T follicular helper cell (primary cell): Measurements from ENCODE around the gene CPEB4.
A peak's percentile ranks its signal among the peaks of the same experiment; 100 is the strongest.

ENCODE experiments used
- DNase-seq: peaks from one replicate; pipeline ENCODE4 v3.0.0-alpha.2; 2020; ENCODE audit warnings: low read depth

The CPEB4 gene

DNA sequence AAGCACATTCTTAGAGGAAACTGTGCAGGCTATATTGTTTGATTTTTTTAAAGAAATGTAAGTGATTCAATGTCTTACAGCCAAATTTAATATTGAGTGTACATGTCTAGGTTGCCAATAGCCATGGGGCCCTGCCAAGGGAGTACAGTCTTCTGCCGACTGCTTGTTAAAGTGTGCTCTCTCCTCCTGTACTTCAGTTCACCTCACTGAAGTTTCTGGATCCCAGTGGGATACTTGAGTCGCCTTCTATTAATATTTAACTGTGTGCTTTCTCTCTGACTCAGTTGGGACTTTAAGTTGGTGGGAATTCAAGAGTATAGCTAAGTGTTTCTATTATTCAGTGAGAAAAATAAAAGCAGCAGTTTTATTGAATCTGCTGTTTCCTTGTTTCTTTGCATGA is 56.4 kb downstream of the CPEB4 start:
- DNase-seq, result no peak

DNA sequence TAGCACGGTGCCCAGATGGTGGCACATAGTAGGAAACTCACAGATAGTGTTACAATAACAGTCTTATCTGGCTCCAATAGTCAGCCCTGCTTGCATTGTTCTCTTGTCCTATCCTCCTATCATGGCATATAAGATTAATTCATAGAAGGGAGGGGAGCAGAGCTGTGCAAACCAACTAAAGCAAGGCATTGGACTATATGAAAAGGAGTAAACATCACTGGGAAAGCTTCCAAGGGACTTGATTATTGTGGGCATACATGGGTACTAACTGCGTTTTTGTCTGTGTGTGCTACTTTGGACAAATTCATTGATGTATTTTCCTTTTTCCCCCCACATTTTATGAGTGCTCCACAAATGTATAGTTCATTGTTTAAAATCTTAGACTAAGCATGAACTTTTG is 57.0 kb downstream of the CPEB4 start:
- no peak for DNase-seq

DNA sequence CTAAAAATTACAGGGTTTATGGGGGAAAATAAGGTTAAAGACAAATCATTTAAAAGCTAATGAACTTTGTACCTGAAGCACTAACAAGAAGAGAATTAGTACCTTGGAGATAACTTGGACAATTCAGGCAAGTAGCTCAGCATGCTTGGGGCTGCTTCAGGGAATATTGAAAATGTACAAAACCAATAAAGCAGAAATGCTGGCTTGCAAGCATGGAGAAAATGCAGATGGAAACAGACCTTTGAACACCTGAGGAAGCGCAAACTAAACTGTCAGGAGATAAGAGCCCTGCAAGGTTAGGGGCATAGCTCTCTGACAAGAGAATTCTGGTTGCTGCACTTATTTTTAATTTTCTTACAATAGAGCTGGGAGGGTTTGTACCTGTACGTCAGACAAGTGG is 58.2 kb downstream of the CPEB4 start:
- no peak for DNase-seq

DNA sequence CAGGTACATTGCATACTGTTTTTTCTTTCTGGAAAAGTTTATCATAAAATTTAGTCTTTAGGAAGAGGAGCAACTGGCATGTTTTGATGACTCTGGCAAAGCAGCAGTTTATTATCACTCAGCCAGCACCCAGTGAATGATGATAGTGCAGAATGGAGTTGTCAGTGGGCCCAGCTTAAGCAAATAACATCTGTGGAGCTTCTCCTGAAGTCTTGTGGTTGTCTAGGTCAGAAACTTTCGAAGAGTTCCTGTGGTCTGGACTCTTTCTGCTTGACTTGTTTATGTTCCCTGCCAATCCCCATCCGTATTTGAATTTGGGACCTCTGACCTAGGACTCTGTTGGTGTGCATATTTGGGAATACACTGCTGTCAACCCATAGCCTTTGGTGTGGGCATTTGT is 62.7 kb downstream of the CPEB4 start:
- DNase-seq, result no peak

DNA sequence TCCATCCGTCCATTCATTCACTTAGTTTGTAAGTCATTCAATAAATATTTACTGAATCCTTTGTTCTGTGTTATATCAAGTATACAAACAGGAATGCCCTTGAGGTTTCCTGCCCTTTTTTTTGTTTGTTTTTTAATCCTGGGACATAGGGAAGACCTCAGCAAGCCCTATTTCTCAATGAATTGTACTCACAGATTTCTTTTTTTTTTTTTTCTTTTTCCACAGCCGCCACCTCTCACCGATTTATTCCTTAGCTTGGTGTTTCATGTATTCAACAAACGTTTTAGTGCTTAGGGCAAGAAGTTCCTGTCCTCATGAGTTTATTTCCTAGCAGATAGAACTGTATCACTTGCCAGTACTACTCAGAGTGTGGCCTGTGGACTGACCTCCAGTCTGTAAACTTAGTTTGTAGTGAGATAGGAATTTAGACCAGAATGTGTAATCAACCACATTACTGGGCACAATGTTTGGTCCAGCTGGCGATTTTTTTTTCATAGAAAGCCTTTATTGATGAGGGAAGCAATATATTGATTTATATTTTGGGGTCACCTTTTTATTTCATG is 65.5 kb downstream of the CPEB4 start:
- DNase-seq, result no peak

DNA sequence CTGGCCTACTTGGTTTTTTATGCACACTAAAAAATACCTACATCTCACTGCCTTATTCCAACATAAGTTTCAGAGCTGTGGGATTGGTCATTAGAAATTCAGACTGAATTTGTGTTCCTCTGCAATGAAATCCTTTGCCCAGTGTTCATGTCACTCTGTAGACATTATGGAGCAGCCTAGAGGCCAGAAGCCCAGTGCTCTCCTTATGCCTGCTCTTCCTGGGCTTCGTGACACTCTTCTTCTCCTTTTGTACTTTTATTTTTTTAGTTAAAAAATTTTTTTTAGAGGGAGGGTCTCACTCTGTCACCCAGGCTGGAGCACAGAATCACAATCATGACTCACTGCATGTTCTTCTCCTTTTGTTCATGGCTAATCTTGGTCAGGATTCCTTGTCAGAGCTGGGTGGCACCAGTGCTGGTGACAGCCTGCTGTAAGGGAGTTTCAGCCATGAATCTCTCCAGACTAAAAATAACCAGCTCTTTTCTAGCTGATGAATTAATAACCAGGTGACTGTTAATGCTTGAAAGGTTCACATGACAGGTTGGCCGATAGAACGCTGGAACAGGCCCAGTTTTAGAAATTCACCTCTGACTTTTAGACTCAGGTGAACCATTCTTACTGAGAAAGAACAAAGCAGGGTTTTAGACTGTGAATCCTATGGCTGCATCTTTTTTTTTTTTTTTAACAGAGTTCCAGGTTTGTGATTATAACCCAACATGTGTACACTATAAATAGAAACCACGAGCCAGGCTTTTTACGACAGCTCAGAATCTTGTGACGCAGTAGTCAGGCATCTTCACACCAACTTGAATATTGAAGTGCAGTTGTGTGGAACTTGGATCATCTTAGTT is 66.7 kb downstream of the CPEB4 start:
- no peak for DNase-seq

DNA sequence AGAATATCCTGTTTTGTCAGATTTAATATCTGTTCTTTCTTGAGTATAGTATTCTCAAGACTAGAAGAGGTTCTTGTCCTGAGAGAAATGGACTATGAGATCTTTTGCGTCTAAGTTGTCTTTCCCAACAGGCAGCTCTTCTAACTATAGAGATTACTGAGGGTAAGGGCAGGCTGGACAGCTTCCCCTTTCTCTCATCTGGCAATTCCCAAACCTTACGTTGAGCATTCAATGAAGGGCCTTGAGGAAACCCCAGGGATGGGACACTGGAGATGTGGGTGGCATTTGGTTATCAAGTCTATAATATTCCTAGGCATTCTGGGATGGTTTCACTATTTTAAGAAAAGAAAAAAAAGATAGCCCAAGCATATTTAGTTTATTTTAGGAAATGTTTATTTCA is 72.8 kb downstream of the CPEB4 start:
- DNase-seq, result no peak

DNA sequence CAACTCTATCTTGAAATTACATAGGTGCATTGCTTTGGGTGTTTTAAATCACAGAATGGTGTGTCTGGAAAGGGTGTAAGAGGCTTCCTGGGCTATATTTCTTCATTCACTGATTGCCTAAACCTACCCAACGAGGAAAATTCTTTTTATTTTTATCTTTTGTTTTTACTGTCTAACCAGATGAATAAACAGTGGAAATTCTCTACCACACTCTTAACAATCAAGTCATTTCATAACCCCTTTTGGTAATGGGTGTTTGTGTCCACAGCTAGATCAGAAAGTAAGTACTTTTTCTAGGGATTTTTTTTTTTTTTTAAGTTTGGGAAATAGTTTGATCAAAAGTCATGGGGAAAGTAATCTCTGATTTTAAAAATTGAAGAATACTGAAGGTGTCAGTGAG is 73.3 kb downstream of the CPEB4 start:
- DNase-seq, result no peak

DNA sequence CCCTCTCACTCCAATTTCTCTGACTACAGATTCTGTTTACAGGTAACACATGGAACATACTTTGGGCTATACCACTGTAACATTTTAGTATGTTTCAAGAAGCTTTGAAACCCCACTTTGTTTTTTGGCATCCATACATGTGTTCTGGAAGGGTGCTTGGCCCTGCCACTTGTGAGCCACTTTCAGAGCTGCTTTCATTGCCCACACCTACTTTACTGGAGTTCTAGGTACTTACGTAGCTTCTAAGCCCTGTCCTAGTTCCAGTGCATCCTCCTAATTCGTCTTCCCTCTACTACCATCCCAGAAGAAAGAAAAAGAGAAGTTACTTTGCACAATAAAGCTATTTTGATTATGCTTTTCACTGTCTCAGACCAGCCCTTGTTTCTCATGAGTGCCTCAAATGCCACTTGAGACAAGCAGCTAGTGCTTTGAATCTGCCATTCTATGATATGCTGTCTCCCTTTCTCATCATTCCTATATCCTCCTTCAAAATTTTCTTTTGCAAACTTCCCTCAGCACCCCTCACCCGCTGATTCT is 74.4 kb downstream of the CPEB4 start:
- DNase-seq, result no peak

DNA sequence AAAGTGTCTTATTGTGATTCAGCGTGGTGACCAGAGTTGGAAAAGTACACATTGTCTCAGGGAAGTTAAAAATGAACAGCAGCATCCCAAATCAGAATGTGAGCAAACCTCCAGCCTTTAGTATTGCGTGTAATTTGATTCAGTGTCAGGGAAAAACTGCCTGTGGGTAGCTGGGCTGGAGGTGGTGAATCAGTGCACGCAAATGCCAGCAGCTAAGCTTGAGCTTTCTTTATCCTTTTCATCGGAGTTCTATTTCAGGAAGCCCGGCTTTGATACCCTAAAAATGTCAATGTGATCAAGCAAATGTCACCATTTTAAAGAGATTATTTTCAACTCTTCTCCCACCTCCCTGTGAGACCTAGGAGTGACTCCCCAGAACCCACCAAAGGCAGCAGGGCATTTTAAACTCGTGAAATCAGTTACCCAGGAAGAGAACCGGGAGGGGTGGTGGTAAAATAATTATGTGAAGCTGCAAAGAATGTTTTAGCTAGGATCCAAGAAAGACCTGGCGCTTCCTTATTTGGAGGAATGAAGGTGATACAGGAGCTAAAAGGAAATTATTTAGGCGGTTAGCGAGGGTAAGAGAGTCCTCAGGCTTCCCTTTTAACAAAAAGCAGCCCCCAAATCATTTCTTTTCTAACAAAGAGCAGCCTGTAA is 75.2 kb downstream of the CPEB4 start:
- no peak for DNase-seq

DNA sequence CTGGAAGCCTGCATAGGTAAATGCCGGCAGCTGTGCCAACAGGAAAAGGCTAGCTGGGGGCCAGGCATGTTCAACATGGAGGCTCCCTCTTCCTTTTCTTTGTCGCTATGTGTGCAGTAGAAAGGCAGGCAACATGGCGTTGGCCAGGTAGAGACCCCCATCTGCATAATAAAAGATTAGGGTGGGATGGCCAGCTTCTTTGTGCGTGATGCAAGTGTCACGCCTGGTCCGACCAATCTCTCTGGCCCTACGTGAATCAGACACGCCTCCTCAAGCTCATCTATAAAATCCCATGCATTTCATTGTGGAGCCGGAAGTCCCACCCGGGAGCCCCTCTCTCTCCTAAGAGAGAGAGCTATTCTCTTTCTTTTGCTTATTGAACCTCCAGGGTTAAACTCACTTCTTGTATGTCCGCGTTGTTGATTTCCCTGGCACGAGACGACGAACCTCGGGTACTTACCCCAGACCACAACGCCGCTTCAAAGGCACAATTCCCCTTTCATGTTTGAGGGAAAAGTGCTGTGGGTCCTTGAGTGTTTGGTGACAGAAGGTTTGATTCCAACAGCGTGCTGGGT is 75.8 kb downstream of the CPEB4 start:
- no peak for DNase-seq

DNA sequence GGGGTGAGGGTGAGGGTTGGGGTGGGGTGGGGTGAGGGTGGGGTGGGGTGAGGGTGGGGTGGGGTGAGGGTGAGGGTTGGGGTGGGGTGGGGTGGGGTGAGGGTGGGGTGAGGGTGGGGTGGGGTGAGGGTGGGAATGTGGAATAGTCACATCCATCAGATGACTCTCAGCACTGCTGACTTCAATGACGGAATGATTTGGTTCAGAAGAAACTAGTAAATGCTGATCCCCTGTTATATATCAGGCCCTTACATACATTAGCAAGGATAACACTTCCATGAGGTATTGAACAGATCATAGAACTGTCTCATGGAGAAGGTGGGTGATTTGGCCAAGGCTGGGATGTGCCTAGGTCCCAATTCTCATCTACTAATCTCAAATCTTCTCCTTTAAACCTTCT is 76.4 kb downstream of the CPEB4 start:
- no peak for DNase-seq

DNA sequence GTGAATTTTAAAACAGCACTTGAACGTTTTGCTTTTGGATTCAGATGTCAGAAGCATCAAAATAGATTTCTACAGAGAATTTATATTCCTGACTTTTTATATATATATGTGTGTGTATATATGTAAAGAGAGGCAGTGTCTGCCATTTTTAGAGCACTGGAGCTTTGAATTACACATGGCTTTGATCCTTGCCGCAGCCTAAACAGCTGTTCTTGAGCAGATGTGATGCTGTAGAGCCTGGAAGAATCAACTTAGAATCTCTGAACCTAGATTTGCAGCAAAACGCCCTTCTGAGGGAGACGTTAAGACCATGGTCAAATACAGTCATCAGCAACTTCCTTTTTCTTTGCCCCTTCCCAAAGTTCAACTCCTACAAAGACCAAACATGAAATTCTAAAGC is 79.1 kb downstream of the CPEB4 start:
- DNase-seq, result no peak

DNA sequence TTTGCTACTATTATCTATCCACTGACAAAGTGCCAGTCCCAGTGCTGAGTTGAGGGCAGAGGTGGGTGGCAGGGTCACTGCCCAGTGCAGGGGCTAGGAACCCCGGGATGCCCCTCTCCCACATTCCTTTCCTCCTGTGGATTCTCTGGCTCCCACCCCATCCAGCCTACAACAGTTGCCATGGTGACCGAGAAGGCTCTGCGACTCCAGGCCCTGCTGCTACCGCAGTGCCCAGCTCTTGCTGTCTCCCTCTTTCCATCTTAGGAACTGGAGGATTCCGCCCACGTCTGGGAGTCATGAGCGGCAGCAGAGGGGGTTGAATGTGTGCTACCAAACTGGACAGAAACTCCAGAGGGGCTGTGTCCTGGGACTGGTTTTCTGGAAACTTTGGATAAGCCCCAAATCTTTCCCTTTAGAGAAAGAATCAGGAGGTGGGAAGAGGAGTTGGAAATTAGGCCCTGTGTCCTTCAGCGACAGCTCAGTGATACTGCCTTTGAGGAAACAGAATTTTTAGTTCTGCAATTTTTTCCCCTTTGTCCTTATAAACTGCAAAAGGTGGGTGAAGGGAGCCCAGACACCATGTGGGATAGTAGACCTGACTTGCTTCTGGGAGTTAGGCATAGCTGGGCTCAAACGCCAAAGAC is 80.1 kb downstream of the CPEB4 start:
- no peak for DNase-seq

DNA sequence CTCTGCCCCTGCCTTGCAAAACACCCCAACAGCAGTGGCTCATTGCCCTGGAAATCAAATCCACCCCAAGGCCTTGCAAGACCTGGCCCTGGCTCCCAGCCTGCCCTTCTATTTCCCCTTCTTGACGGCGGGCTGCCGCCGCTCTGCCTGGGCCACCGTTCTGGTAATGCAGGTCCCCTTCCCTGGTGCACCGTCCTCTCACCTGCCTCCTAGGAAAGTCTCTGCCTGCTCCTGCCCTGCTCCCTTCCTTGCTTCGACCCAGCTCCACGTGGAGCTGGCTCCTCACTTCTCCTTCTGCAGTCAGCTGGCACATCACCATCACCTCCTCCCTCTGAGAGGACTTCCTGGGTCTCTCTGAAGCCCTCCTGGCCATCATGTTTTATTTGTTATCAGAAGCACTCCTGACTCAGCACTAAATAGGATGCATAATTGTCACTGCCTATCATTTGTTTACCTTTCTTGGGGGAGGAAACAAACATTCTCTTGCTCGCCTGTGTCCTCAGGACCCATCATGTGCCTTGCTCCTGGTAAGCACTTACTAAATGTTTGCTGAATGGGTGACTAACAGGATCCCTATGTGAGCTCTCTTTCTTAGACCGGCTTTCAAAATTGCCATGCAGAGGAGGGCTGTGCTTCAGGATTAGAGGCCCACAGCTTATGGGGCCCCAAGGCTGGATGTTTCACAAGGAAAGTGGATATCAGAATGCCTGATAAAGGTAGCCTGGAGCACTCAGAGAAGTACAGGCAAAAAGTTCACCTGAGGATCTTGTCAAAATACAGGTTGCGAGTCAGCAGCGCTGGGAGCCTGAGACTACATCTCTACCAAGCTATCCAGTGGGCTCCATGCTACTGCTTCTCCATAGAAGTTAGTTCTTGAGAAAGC is 81.3 kb downstream of the CPEB4 start:
- no peak for DNase-seq

DNA sequence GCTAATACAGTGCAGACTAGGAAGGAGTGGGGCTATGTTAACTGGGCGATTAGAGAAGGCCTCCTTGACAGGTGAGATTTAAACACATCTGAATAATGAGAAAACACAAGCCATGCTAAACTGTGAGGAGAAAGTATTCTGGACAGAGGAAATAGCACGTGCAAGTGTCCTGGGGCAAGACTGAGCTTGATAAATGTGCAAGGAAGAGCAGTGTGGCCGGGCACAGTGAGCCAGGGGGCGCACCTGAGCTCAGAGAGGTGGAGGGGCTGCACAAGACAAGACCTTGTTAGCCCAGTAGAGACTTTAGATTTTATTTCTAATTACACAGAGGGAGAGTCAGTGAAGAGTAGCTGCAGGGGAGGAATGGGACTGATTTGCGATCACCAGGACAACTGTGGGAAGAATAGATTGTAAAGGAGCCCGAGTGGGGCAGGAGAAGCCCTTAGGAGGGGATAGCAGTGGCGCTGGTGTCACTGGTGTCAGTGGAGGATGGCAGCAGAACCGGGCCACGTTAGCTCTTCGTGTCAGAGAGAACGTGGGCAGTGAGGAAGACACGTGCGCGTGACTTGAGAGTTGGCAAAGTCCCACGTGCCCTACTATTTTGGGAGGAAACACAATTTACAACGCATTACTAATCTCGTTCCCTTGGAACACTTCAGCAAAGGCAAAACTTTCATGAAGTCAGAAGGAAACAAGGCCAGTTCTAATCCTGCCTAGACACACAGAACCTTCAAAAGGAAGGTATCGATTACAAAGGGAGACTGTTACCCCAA is 82.9 kb downstream of the CPEB4 start:
- DNase-seq, result no peak

DNA sequence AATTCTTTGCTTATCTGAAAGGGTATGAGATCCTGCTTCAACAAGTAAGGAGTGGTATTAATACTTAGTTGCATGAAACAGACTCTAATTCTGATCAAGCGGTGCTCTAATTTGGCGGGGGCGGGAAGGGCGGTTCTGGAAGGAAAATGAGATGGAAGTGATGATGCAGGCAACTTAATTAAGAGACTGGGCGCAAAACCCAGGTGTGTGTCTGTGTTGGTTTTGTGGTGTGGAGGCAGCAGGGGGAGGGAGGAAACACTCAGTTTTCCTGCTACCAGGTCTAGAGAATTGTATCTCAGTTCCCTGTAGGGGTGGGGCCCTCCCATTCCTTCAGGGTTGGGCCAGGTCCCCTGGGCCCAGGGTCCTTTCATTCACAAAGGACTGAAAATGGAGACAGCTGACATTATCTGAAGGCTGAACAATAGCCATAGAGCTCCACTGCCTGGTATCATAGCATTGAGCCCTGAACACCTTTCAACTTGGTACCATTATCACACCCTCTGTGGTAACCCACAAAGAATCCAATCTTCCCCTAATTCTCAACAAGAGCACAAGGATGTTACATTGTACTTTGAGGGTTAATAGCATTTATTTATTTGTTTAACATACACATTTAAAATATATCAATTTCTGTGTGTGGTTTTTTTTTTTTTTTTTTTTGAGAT is 83.7 kb downstream of the CPEB4 start:
- no peak for DNase-seq

DNA sequence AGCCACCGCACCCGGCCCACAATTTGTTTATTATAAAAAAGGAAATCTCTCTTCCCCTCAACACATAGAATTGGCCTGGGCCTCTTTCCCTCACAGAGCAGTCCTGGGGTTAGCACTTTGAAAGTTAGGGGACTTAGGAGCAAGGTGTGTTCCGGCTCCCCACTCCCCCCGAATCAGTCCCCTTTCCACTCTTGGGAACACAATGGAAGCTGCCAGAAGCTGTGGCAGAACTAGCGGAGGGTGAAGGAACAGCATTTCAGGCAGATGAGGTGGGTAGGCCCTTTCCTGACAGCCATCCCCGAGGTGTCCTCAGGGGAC is 84.4 kb downstream of the CPEB4 start:
- DNase-seq, result no peak

DNA sequence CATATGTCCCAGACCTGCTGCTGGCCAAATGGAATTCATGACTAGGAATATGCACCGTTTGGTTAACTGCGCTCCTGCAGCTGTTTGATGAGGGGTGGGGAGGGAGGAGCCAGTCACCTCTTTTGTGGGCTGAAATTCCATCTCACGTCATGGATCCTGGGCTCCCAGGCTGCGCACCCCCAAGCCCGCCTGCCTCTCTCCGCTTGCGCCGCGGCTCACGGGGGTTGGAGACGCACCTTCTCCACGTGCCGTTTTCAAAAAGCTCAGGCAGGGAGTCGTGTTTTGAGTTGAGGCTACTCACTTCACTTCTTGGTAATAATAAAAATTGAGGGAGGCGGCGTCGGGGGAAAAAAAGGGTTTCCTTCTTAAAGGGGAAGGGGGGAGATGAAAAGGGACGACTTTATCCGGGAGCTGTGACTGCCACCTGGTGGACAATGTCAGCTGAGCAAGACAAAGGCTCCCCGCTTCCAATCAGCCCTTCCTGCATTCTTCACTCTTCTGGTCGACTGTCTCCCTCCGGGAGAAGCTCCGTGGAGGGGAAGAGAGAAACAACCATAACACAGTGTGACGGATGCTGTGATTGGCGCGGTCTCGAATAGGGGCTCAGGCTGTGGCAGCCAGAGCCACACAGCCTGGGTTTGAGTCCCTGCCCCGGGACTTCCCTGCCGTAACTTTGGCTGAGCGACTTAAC is 84.9 kb downstream of the CPEB4 start:
- DNase-seq, result peak; percentile 59

DNA sequence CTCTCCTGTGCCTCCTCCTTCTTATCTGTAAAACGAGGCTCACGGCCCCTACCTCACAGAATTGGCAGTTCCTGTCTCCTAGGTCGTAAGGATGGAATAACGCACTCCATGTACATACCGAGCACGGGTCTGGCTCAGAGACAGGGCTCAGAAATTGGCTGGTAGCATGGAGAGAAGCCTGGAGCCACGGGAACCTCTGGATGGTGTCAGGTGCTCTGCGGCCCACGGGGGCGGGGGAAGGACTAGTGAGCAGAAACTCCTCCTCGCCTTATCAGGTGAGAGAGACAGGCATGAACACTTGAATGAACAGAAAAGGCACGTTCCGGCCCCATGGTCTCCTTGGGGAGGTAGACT is 85.4 kb downstream of the CPEB4 start:
- DNase-seq, result no peak
